ENCODE measurements around the gene GRID2IP. TPM values are rescaled to one million over a fixed set of nuclear protein-coding genes. Genes with fewer than 3 reads are reported as not detected.

The GRID2IP gene
- total RNA-seq, 4 donors from 2014 or later, result 0.27 TPM; not detected in 3

DNA sequence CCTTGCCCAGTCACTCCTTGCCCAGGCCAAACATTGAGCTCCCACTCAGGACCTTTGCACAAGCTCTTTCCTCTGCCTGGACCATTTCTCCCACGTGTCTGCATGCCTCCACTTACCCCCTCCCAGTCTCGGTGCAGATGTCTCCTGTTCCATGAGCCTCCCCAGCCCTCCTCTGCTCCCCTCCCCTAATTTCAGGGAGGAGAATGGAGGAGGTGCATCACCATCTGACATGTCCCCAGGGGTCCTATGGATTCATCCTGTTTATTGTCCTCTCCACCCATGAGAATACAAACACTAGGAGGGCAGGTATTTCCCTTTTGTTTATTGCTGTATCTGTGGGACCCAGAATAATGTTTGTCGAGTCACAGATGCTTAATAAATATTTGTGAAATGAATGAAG, 8.6 kb upstream of the GRID2IP start:
- Histone ChIP-seq H3K9me3 (no peaks in the 10 kb centered on the region), H3K4me3 (no peak overlapping the region), H3K4me1 (no peaks in the 10 kb centered on the region), H3K27me3 (peaks cover 16% of the 10 kb centered on the region), H3K27ac (no peak overlapping the region), H3K36me3 (no peaks in the 10 kb centered on the region)
- no peak for ATAC-seq
- TF ChIP-seq POLR2A (IDR thresholded peaks at IDR 0.05), result no peak
- no peak for TF ChIP-seq CTCF (IDR thresholded peaks at IDR 0.05)
- TF ChIP-seq EP300 (IDR thresholded peaks at IDR 0.05), result no peak
- TF ChIP-seq POLR2AphosphoS5 (IDR thresholded peaks at IDR 0.05), result no peak
- 25 to 31% methylated on average over 2 to 3 of the region's 3 CpGs for WGBS, 2 donors (ENCODE audit: low coverage in 1 of 2)

DNA sequence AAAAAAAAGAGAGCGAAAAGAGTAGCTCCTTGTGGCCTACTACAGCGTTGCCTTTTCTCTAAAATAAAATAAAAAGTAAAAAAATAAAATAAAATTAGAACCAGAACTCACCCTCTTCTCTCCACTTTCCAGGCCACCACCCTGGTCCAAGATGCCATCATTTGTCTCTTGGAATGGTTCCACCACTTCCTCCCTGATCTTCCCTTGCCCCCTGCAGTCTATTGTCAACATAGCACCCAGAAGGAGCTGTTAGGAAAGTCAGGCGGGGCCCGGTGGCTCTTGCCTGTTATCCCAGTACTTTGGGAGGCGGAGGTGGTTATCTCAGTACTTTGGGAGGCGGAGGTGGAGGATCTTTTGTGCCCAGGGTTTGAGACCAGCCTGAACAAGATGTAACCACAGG, 7.6 kb upstream of the GRID2IP start:
- Histone ChIP-seq H3K36me3 (no peaks in the 10 kb centered on the region), H3K9me3 (no peaks in the 10 kb centered on the region), H3K4me3 (no peak overlapping the region), H3K27ac (no peak overlapping the region), H3K4me1 (no peaks in the 10 kb centered on the region), H3K27me3 (peaks cover 16% of the 10 kb centered on the region)
- ATAC-seq, result no peak
- TF ChIP-seq POLR2A (IDR thresholded peaks at IDR 0.05) (no peak), CTCF (IDR thresholded peaks at IDR 0.05) (peak in 1 of 4 experiments; percentile 14), EP300 (IDR thresholded peaks at IDR 0.05) (no peak), POLR2AphosphoS5 (IDR thresholded peaks at IDR 0.05) (no peak)
- 52 to 72% methylated on average over 2 to 6 of the region's 6 CpGs for WGBS, 2 donors (ENCODE audit: low coverage in 1 of 2)

GRCh38 chr7:6556196-6556595, 4.9 kb upstream of the GRID2IP start:
- H3K27me3 ChIP-seq, result peaks cover 16% of the 10 kb centered on the region
- no peak overlapping the region for H3K4me3 ChIP-seq
- TF ChIP-seq EP300 (IDR thresholded peaks at IDR 0.05), result no peak
- TF ChIP-seq POLR2A (IDR thresholded peaks at IDR 0.05), result no peak
- TF ChIP-seq POLR2AphosphoS5 (IDR thresholded peaks at IDR 0.05), result no peak
- ATAC-seq, result no peak
- WGBS, 2 donors (ENCODE audit: low coverage in 1 of 2), result no CpG with 5 or more reads among the region's 6 CpGs
- no peaks in the 10 kb centered on the region for H3K36me3 ChIP-seq
- no peaks in the 10 kb centered on the region for H3K9me3 ChIP-seq
- H3K4me1 ChIP-seq, result no peaks in the 10 kb centered on the region
- no peak overlapping the region for H3K27ac ChIP-seq

DNA sequence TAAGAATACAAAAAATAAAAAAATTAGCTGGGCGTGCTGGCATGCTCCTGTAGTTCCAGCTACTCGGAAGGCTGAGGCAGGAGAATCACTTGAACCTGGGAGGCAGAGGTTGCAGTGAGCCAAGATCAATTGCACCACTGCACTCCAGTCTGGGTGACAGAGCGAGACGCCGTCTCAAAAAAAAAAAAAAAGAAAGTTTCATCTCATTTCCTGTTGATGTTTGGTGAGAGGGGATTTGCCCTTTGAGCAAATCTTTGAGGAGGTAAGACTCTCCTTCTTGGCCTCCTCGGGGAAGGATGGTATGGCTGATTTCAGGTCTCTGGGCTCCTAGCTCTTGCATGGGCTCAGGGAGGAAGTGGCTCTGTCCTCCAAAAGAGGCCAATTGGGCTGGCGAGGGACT, 3.6 kb upstream of the GRID2IP start:
- no peak overlapping the region for H3K4me3 ChIP-seq
- H3K27ac ChIP-seq, result no peak overlapping the region
- no peaks in the 10 kb centered on the region for H3K9me3 ChIP-seq
- H3K36me3 ChIP-seq, result no peaks in the 10 kb centered on the region
- H3K4me1 ChIP-seq, result no peaks in the 10 kb centered on the region
- 60 to 77% methylated on average over 1 to 7 of the region's 7 CpGs for WGBS, 2 donors (ENCODE audit: low coverage in 1 of 2)
- ATAC-seq, result no peak
- peaks cover 15% of the 10 kb centered on the region for H3K27me3 ChIP-seq
- TF ChIP-seq POLR2AphosphoS5 (IDR thresholded peaks at IDR 0.05) (no peak), CTCF (IDR thresholded peaks at IDR 0.05) (no peak), EP300 (IDR thresholded peaks at IDR 0.05) (no peak), POLR2A (IDR thresholded peaks at IDR 0.05) (no peak)

DNA sequence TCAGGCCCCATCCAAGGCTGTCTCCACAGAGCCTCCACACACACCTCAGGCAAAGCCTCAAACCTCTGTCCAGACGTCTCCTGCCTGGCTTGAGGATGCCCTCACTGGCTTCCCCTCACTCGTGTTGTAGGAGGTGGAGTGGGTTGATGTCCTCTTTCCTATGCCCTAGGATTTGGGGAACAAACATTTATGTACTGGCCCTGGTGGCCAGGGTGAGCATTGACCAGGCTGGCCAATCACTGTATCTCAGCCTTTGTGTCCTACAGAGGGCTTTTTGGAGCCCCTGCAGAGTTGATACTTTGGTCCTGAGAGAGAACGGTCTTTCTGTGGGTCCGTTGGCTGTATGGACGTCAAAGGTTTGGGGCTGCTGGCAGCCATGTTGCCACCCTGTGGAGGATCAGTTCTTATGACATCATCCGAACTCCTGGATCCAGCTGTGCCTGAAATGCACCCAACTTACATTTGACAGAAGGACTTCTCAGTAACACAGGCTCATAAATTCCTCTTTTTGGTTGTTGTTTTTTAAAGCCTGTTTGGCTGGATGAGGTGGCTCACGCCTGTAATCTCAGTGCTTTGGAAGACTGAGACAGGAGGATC, 2.3 kb upstream of the GRID2IP start:
- H3K4me3 ChIP-seq, result no peak overlapping the region
- peaks cover 12% of the 10 kb centered on the region for H3K27me3 ChIP-seq
- TF ChIP-seq EP300 (IDR thresholded peaks at IDR 0.05), result no peak
- TF ChIP-seq CTCF (IDR thresholded peaks at IDR 0.05), result no peak
- ATAC-seq, result no peak
- 71% methylated on average over 5 of the region's 7 CpGs; no CpG with 5 or more reads in 1 of the 2 donors for WGBS, 2 donors (ENCODE audit: low coverage in 1 of 2)
- H3K9me3 ChIP-seq, result no peaks in the 10 kb centered on the region
- no peak overlapping the region for H3K27ac ChIP-seq
- no peaks in the 10 kb centered on the region for H3K36me3 ChIP-seq
- no peaks in the 10 kb centered on the region for H3K4me1 ChIP-seq
